ENCODE results near the gene MRPL50.

MRPL50 gene

DNA sequence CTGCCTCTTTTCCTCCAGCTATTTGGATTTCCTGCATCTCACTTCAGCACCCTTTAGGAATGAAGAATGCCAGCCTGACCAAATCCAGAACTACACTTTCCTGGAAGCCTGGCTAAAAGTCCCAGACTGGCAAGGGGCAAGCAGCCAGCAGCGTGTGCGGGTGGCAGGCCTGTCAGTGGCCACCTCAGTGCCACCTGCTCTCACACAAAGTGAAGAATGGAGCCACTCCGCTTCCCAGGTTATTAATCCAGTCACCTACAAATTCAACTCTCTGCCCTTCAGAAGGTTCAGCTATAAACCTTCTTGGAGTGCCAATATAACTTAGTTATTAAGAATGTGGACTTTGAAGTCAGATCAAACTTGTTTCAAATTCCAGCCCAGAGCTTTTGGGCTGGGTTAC lies 43.9 kb upstream of the MRPL50 start:
- Histone ChIP-seq H3K4me3 (ENCODE audit: low read depth, low read length) (no peak overlapping the region), H3K27me3 (replicated peaks) (no peaks in the 10 kb centered on the region), H3K27ac (no peak overlapping the region), H3K36me3 (replicated peaks) (no peaks in the 10 kb centered on the region)
- DNase-seq = no peak
- in situ Hi-C loops (cut with HindIII; ENCODE audit: low pct_ligation_motif_present, low sequenced_read_pairs) = no loop called here
- TF ChIP-seq, protein P1, sequence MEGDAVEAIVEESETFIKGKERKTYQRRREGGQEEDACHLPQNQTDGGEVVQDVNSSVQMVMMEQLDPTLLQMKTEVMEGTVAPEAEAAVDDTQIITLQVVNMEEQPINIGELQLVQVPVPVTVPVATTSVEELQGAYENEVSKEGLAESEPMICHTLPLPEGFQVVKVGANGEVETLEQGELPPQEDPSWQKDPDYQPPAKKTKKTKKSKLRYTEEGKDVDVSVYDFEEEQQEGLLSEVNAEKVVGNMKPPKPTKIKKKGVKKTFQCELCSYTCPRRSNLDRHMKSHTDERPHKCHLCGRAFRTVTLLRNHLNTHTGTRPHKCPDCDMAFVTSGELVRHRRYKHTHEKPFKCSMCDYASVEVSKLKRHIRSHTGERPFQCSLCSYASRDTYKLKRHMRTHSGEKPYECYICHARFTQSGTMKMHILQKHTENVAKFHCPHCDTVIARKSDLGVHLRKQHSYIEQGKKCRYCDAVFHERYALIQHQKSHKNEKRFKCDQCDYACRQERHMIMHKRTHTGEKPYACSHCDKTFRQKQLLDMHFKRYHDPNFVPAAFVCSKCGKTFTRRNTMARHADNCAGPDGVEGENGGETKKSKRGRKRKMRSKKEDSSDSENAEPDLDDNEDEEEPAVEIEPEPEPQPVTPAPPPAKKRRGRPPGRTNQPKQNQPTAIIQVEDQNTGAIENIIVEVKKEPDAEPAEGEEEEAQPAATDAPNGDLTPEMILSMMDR (IDR thresholded peaks at IDR 0.05; ENCODE audit: low read depth, low read length, missing control alignments) = no peak

DNA sequence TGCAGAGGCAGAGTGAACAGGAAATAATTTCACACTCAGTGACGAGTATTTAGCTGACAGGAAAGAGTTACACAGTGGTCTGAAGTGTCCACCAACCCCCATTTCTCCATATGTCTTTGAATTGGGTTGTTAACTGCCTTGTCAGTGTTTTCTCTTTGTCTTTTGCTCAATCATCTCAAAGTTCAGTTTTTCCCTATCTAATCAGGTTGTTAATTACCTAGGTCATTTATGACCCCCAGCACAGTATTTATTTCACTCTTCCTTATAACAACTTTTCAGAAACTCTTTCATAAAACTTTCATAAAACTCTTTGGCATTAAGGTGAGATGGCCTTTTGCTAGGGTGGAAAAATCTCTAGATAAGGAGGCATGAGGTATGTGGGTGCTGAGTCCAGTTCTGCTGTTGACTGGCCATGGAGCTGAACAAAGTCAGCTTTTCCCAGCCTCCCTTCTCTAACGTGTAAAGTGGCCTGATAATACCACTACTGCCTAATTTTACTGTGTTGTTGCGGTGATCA lies 42.4 kb upstream of the MRPL50 start:
- in situ Hi-C loops (cut with HindIII; ENCODE audit: low pct_ligation_motif_present, low sequenced_read_pairs) = no loop called here
- no peak overlapping the region for H3K27ac ChIP-seq

DNA sequence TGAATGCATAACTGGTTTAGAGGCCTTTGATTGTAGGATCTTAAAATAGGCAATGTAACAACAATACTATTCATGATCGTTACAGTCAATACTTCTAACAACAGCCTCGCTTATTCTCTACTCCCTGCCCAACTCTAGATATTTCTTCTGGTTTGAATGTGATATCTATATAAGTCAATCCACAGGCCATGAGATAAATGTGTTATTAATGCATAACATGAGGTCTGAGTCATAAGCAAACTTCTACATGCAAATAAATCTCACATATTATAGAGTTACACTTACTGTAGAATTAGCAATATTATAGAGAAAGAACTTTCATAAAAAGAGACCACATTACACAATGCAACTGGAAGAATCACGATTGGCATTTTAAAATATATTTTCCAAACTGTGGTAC lies 40.1 kb upstream of the MRPL50 start:
- Histone ChIP-seq H3K36me3 (replicated peaks) (no peaks in the 10 kb centered on the region), H3K4me3 (ENCODE audit: low read depth, low read length) (no peak overlapping the region), H3K27ac (no peak overlapping the region), H3K27me3 (replicated peaks) (no peaks in the 10 kb centered on the region)
- DNase-seq = no peak
- TF ChIP-seq, protein P1 (IDR thresholded peaks at IDR 0.05; ENCODE audit: low read depth, low read length, missing control alignments) = no peak
- in situ Hi-C loops (cut with HindIII; ENCODE audit: low pct_ligation_motif_present, low sequenced_read_pairs) = no loop called here

More for the DNA sequence above, 42.4 kb upstream of the MRPL50 start:
- no peak for DNase-seq
- TF ChIP-seq, protein P1 (IDR thresholded peaks at IDR 0.05; ENCODE audit: low read depth, low read length, missing control alignments) = no peak
- Histone ChIP-seq H3K36me3 (replicated peaks) (no peaks in the 10 kb centered on the region), H3K4me3 (ENCODE audit: low read depth, low read length) (no peak overlapping the region), H3K27me3 (replicated peaks) (no peaks in the 10 kb centered on the region)

DNA sequence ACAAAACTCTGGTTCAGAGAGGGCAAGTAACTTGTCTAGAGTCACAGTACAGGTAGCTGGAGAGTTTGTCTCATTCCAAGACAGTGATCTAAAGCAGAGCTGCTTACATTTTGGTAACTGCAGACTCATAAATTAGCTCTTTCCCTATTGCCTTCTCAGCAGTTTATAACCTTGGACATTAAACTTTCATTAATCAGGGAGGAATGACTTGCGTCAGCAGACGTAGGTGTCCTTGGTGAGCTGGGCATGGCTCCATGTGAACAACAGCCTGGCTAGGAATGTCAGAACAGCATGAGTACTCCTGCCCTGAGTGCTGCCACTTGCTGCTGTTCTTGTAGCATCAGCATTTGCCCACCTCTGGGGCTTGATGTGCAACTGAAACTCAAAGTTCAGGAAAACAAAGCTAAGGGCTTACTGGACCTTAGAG lies 39.4 kb upstream of the MRPL50 start:
- H3K27ac ChIP-seq = no peak overlapping the region
- DNase-seq = no peak
- H3K4me3 ChIP-seq (ENCODE audit: low read depth, low read length) = no peak overlapping the region
- in situ Hi-C loops (cut with HindIII; ENCODE audit: low pct_ligation_motif_present, low sequenced_read_pairs) = no loop called here
- TF ChIP-seq, protein P1 (IDR thresholded peaks at IDR 0.05; ENCODE audit: low read depth, low read length, missing control alignments) = no peak
- no peaks in the 10 kb centered on the region for H3K27me3 ChIP-seq (replicated peaks)
- no peaks in the 10 kb centered on the region for H3K36me3 ChIP-seq (replicated peaks)

DNA sequence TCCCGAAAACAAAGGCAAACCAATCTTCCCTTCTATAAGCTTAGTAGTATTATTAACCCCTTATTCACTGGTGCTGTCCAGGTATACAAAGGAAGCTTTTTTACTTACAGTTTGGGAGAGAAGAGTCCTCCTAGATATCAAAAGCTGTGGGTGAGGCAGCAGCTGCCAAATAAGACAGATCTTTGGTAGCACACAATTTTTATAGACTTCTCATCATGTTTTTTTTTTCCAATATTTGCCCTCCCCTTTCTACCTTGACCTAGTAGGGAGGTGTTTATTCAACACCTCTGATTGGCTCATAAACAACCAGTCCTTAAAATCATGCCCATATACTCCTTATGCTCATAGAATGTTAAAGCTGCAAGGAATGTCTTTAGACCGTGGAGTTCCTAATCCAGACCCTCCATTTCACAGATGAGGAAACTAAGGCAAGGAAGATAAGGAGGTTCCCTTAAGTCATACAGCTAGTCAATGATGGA lies 37.2 kb upstream of the MRPL50 start, which contains the start of gene ALDOB:
ALDOB (minus strand) TSS at position 174 of the 479 bp plus-strand sequence. CDS start 4,887 bp downstream, outside the sequence.
- no peak within 1 kb of the TSS for H3K27ac ChIP-seq
- TF ChIP-seq, protein P1 (IDR thresholded peaks at IDR 0.05; ENCODE audit: low read depth, low read length, missing control alignments) = no peak
- H3K4me3 ChIP-seq (ENCODE audit: low read depth, low read length) = no peak within 1 kb of the TSS
- H3K36me3 ChIP-seq (replicated peaks) = no peaks in the 10 kb centered on the region
- no peak for DNase-seq
- in situ Hi-C loops (cut with HindIII; ENCODE audit: low pct_ligation_motif_present, low sequenced_read_pairs) = no loop called here
- no peaks in the 10 kb centered on the region for H3K27me3 ChIP-seq (replicated peaks)

DNA sequence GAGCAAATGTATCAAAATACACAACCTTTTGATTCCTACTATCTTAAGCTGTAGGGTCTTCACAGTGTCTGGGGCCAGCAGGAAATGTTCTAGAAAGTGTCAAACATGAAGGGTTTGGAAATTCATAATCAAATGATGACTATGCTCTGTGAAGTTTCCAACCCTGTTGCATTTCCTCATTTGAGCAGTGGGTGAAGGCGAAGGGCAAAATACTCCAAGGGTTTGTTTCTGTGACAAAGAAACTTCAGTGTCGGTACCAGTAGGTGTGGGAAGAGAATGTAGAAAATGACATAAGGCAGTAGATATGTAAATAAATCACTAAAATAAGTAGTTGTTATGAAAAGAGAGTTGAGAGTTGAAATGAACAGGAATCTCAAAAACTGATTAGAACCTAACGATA lies 36.6 kb upstream of the MRPL50 start:
- H3K27me3 ChIP-seq (replicated peaks) = no peaks in the 10 kb centered on the region
- no peak for DNase-seq
- in situ Hi-C loops (cut with HindIII; ENCODE audit: low pct_ligation_motif_present, low sequenced_read_pairs) = no loop called here
- TF ChIP-seq, protein P1 (IDR thresholded peaks at IDR 0.05; ENCODE audit: low read depth, low read length, missing control alignments) = no peak
- H3K4me3 ChIP-seq (ENCODE audit: low read depth, low read length) = no peak overlapping the region
- H3K27ac ChIP-seq = no peak overlapping the region
- H3K36me3 ChIP-seq (replicated peaks) = no peaks in the 10 kb centered on the region
